Pons (tissue), 1 donor: ENCODE results near the gene BRD3.

Experiments used
- DNase-seq: peaks from one replicate; pipeline ENCODE4 v3.0.0-alpha.2; 2016; ENCODE audit warnings: low spot score

Gene BRD3

GRCh38 chr9:134066913-134067851, 644 bp downstream of the BRD3 start:
- DNase-seq: no peak

DNA sequence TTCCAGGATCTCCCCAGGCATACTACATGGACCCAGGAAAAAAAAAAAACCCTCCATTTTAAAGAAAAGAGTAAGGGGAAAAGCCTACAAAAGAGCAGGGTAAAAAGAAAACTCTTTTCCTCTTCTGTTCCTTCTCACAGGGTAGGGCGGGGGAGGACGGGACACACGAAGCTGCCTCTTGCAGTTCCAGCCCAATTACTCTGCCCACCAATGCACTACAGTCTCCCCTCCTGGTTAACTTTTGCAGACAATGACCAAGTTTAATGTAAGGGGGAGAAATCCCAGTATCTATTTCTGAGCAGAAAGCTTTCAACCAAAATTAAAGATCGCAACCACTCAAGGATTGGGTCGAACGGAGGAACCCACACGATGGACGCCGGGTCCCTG, 1.3 kb downstream of the BRD3 start:
- DNase-seq: no peak

- DNase-seq: peak; percentile 27
Observed at GRCh38 chr9:134065612-134066419, 2.0 kb downstream of the BRD3 start.

GRCh38 chr9:134064711-134065110, 3.1 kb downstream of the BRD3 start:
- DNase-seq: no peak

GRCh38 chr9:134063571-134064450, 4.0 kb downstream of the BRD3 start:
- no peak for DNase-seq

- DNase-seq: no peak
Observed at GRCh38 chr9:134063088-134063570, 4.7 kb downstream of the BRD3 start.

GRCh38 chr9:134062461-134063087, 5.3 kb downstream of the BRD3 start:
- no peak for DNase-seq

DNA sequence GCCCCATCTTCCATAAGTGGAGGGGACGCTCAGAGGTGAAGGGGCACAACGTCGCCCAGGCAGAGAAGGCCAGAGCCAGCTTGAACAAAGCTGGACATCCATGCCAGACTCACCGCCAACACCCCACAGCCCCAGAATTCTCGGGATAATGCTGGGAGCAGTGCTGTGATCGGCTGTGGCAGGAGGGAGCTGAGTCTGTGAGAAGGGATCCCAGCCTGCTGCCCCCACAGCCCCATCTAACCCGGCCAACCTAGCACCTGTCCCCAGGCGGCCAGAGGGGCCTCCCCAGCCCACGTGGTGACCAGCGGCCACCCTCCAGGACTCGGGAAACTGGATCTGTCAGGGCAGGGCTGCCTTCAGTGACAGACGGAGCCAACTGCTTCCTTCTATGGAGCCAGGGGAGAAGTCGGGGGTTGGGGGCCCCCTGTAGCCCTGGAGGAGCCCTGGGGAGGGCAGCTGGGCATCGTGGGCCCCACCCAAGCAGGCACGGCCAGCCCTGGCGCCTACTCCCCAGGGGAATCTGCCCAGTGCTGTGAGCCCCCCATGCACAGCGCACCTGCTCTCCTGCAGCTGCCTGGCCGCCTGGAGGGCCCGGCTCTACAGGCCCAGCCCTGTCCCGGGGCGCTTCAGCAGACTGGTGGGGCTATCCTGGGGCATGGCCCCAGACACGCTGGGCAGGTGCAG, 6.0 kb downstream of the BRD3 start:
- DNase-seq: no peak

- DNase-seq: no peak
Observed at GRCh38 chr9:134061019-134061687, 6.7 kb downstream of the BRD3 start.

DNA sequence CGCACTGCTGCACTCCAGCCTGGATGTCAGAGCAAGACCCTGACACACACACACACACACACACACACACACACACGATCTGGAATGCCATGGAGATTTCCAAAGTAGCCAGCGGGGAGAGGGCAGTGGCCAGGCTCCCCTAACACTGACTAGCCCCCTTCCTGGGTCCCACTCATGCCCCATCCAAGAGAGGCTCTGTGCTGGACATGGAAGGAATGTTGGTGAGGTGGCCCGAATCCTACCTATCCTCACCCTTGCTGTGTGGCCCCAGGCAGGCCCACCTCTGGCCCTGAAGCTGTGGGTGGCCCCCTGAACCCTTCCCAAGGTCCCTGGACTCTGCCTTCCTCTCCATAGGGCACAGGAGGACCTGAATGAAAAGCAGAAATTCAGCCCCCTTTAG, 7.3 kb downstream of the BRD3 start:
- no peak for DNase-seq

- DNase-seq: peak; percentile 76
Observed at GRCh38 chr9:134059661-134060395, 8.0 kb downstream of the BRD3 start.

GRCh38 chr9:134059188-134059641, 8.6 kb downstream of the BRD3 start:
- no peak for DNase-seq

DNA sequence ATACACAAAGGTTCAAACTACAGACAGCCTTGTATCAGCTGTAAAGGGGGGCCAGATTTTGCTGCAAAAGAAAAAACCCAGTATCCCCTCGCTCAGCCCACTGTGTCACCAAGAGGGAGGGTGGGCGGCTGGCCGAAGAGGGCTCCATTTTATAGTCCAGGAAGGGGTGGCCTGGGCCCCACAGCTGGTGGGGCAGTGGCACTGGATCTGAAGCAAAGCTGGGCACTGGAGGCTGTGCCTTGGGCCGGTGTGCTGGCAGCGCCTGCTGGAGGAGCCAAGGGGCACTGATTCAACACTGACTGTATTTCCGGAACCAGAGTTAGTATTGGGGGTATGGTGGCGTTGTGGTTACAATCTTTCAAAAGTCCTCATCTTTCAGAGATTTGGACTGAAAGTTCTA, 9.1 kb downstream of the BRD3 start:
- DNase-seq: no peak

DNA sequence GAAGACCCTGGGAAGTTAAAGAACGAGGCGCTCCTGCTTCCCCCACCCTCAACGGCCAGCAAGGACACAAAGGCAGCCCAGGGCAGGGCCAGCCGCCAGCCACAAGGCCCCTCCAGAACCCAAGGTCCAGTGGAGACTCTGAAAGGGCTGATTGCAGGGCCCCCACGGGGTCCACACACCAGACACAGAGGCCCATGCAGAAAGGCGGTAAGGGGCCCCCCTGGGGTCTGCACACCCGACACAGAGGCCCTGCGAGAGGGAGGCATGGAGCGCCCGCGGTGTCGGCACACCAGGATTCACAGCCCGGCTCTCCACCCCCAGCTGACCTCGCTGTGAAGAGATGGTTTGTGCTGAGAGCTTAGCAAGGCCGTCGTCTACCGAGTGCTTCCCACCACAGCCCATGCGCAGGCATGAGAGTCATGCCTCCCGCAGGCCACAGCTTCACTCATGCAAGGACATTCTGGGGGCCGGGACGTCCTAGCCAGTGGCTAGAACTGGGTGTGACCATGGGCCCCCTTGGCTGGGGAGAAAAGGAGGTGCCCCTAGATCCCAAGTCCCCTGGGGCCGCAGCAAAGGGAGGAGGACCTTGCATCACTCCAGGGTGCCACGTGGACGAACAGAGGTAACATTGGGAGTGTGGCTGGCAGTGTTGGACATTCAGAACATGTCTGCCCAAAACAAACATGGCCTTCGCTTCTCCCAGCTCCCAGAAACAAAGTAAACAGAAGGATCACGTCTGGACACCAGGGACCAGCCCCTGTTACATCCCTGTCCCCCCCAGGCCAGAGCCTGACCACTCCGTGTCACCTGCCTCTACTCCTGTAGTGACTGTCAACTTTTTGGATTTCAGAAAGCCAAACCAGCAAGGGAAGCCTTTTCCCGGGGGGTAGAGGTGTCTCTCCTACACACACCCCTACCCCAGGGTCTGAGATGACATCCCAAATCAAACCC, 9.8 kb downstream of the BRD3 start:
- no peak for DNase-seq

GRCh38 chr9:134057307-134057657, 10.5 kb downstream of the BRD3 start:
- no peak for DNase-seq

DNA sequence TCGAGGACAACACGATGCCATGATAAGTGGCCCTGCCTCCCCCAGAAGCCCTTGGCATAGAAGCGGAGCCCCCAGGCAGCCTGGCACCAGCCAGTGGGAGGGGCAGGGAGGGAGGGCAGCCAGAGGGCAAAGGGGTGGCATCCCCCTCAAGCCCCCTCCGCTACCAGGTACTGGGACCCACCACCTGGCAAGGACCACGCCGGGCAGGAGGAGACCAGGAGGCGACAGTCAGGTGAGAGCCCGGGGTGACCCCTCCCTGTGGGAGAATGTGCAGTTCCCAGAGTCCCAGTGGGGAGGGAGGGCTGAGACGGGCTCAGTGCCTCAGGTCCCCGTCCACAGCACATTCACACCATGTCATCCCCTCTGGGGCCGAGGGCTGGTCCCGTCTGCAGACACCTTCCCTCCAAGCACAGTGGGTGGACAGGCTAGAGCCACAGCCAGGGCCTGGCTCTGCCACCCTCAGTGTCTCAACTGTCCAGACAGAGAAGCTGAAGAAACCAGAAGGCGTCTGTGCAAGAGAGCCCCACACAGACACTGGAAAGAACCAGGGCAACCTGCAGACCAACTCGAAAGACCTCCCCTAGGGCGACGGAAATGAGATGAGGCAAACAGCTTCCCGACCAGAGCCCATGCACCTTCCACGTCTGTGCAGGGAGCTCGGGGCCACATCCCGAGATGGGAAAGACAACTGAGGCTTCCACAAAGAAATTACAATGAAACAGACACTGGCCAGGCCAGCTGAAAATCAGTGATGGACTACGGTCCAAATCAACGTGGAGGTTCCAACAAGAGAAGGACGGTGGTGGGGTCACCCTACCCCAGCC, 11.1 kb downstream of the BRD3 start:
- no peak for DNase-seq

- DNase-seq: peak; percentile 66
Observed at GRCh38 chr9:134055981-134056461, 11.8 kb downstream of the BRD3 start.
